ENCODE data around the gene TEPSIN.

DNA sequence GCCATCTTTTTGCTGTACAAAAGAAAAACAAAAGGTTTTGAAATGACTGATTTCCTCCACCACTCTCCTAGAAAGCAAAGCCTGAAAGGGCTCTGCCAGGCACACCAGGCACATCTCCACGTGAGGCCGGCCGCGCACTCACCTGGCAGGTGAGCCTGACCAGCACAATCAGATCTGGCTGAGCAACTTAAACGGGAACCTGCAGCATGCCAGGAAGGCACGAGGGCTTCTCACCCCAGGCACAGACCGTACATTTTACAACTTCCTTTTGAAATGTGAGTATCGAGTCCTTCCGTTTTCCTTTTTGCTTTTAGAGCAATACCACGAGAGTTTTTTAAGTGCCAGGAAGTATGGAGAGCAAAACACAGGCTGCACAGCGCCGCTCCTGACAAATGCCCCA lies 33.8 kb upstream of the TEPSIN start:
- TF ChIP-seq EP300 (IDR thresholded peaks at IDR 0.05), result no peak
- TF ChIP-seq, protein P1, sequence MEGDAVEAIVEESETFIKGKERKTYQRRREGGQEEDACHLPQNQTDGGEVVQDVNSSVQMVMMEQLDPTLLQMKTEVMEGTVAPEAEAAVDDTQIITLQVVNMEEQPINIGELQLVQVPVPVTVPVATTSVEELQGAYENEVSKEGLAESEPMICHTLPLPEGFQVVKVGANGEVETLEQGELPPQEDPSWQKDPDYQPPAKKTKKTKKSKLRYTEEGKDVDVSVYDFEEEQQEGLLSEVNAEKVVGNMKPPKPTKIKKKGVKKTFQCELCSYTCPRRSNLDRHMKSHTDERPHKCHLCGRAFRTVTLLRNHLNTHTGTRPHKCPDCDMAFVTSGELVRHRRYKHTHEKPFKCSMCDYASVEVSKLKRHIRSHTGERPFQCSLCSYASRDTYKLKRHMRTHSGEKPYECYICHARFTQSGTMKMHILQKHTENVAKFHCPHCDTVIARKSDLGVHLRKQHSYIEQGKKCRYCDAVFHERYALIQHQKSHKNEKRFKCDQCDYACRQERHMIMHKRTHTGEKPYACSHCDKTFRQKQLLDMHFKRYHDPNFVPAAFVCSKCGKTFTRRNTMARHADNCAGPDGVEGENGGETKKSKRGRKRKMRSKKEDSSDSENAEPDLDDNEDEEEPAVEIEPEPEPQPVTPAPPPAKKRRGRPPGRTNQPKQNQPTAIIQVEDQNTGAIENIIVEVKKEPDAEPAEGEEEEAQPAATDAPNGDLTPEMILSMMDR (IDR thresholded peaks at IDR 0.05), result no peak

Data from esophagus muscularis mucosa (tissue), 3 donors.